HUES48 (cell line): Measurements from ENCODE around the gene C10orf67.

Experiments used
- H3K27ac ChIP-seq: one replicate; pipeline ENCODE4 v1.7.0; 2013; ENCODE audit warnings: low read depth, low read length, inconsistent platforms
- H3K27me3 ChIP-seq: 2 replicates; pipeline ENCODE4 v1.6.1; 2013; ENCODE audit warnings: mild to moderate bottlenecking, low read length; ENCODE audit not compliant: control insufficient read depth, insufficient read depth
- H3K36me3 ChIP-seq: 2 replicates; pipeline ENCODE4 v1.6.1; 2013; ENCODE audit warnings: low read length; ENCODE audit not compliant: control insufficient read depth, insufficient read depth
- H3K4me1 ChIP-seq: 2 replicates; pipeline ENCODE4 v1.6.1; 2013; ENCODE audit warnings: mild to moderate bottlenecking, low read length; ENCODE audit not compliant: control insufficient read depth, insufficient read depth
- H3K4me3 ChIP-seq: 2 replicates; pipeline ENCODE4 v1.5.1; 2013; ENCODE audit warnings: mild to moderate bottlenecking, low read depth, low read length
- H3K9ac ChIP-seq: 2 replicates; pipeline ENCODE4 v1.6.1; 2013; ENCODE audit warnings: mild to moderate bottlenecking, low read depth, low read length, moderate library complexity
- H3K9me3 ChIP-seq: 2 replicates; pipeline ENCODE4 v1.6.1; 2013; ENCODE audit warnings: low read length; ENCODE audit not compliant: control insufficient read depth, insufficient read depth

Gene C10orf67

GRCh38 chr10:23195846-23196600 is 148.6 kb downstream of the C10orf67 start:
- H3K27me3 ChIP-seq: peaks cover 99% of the 10 kb centered on the region
- no peaks in the 10 kb centered on the region for H3K36me3 ChIP-seq
- peaks cover 26% of the 10 kb centered on the region for H3K4me1 ChIP-seq
- no peak overlapping the region for H3K9ac ChIP-seq
- no peaks in the 10 kb centered on the region for H3K9me3 ChIP-seq
- no peak overlapping the region for H3K4me3 ChIP-seq
- no peak overlapping the region for H3K27ac ChIP-seq

- no peak overlapping the region for H3K27ac ChIP-seq
- H3K4me3 ChIP-seq: peak overlapping the region; percentile 48; the same call in 1 of the 2 replicates
- H3K36me3 ChIP-seq: no peaks in the 10 kb centered on the region
- no peaks in the 10 kb centered on the region for H3K9me3 ChIP-seq
- H3K4me1 ChIP-seq: peaks cover 27% of the 10 kb centered on the region
- peaks cover 99% of the 10 kb centered on the region for H3K27me3 ChIP-seq
- no peak overlapping the region for H3K9ac ChIP-seq
Observed at GRCh38 chr10:23194966-23195845, 149.4 kb downstream of the C10orf67 start.

GRCh38 chr10:23194471-23194965 is 150.1 kb downstream of the C10orf67 start:
- Histone ChIP-seq H3K27me3 (peaks cover 99% of the 10 kb centered on the region), H3K4me3 (peak overlapping the region; percentile 48; the same call in 1 of the 2 replicates), H3K9me3 (no peaks in the 10 kb centered on the region), H3K9ac (no peak overlapping the region), H3K27ac (no peak overlapping the region), H3K4me1 (peaks cover 25% of the 10 kb centered on the region), H3K36me3 (no peaks in the 10 kb centered on the region)

GRCh38 chr10:23193435-23194074 is 151.0 kb downstream of the C10orf67 start:
- Histone ChIP-seq H3K9ac (no peak overlapping the region), H3K27me3 (peaks cover 99% of the 10 kb centered on the region), H3K9me3 (no peaks in the 10 kb centered on the region), H3K36me3 (no peaks in the 10 kb centered on the region), H3K4me1 (peaks cover 28% of the 10 kb centered on the region), H3K27ac (no peak overlapping the region), H3K4me3 (no peak overlapping the region; the same call in 1 of the 2 replicates)

GRCh38 chr10:23192712-23193434 is 151.7 kb downstream of the C10orf67 start:
- no peak overlapping the region for H3K9ac ChIP-seq
- no peaks in the 10 kb centered on the region for H3K9me3 ChIP-seq
- H3K36me3 ChIP-seq: no peaks in the 10 kb centered on the region
- H3K4me1 ChIP-seq: peaks cover 28% of the 10 kb centered on the region
- no peak overlapping the region for H3K27ac ChIP-seq
- H3K27me3 ChIP-seq: peaks cover 99% of the 10 kb centered on the region
- peak overlapping the region; percentile 44; the same call in 1 of the 2 replicates for H3K4me3 ChIP-seq

- no peaks in the 10 kb centered on the region for H3K9me3 ChIP-seq
- H3K4me1 ChIP-seq: peaks cover 28% of the 10 kb centered on the region
- H3K27me3 ChIP-seq: peaks cover 99% of the 10 kb centered on the region
- no peaks in the 10 kb centered on the region for H3K36me3 ChIP-seq
- H3K27ac ChIP-seq: no peak within 1 kb of the TSS
- H3K4me3 ChIP-seq: peak within 1 kb of the TSS; percentile 44
- H3K9ac ChIP-seq: no peak within 1 kb of the TSS
Observed at GRCh38 chr10:23191764-23192711, 152.6 kb downstream of the C10orf67 start, which contains the start of gene PTF1A. TSS of gene PTF1A (plus strand) at chr10:23192312. CDS start at chr10:23192531, 219 bp downstream.

- Histone ChIP-seq H3K27me3 (peaks cover 99% of the 10 kb centered on the region), H3K4me3 (peak overlapping the region; percentile 44), H3K9me3 (no peaks in the 10 kb centered on the region), H3K27ac (no peak overlapping the region), H3K4me1 (peaks cover 37% of the 10 kb centered on the region), H3K36me3 (no peaks in the 10 kb centered on the region), H3K9ac (no peak overlapping the region)
Observed at GRCh38 chr10:23190872-23191763, 153.5 kb downstream of the C10orf67 start.

- no peak overlapping the region for H3K4me3 ChIP-seq
- H3K36me3 ChIP-seq: no peaks in the 10 kb centered on the region
- no peak overlapping the region for H3K9ac ChIP-seq
- no peak overlapping the region for H3K27ac ChIP-seq
- H3K4me1 ChIP-seq: peaks cover 29% of the 10 kb centered on the region
- H3K27me3 ChIP-seq: peaks cover 98% of the 10 kb centered on the region
- H3K9me3 ChIP-seq: no peaks in the 10 kb centered on the region
Observed at GRCh38 chr10:23189024-23189423, 155.6 kb downstream of the C10orf67 start.

GRCh38 chr10:23187155-23187554 is 157.4 kb downstream of the C10orf67 start:
- Histone ChIP-seq H3K27ac (no peak overlapping the region), H3K4me1 (peaks cover 29% of the 10 kb centered on the region), H3K4me3 (no peak overlapping the region), H3K9ac (no peak overlapping the region), H3K27me3 (peaks cover 98% of the 10 kb centered on the region), H3K36me3 (no peaks in the 10 kb centered on the region), H3K9me3 (no peaks in the 10 kb centered on the region)
